PC-3 (cell line): ENCODE data around the gene LSM11.

Experiments
- EZH2 ChIP-seq: fragments of 300-600 bp; sonication (generic); IDR thresholded peaks from one replicate; pipeline ENCODE4 v1.6.1; 2017; ENCODE audit warnings: antibody characterized with exemption, mild to moderate bottlenecking, low read length; ENCODE audit not compliant: unreplicated experiment
- TF ChIP-seq, protein P1 (sequence below): fragments of 300-600 bp; sonication (generic); conservative IDR thresholded peaks from 2 replicates; pipeline ENCODE4 v1.5.1; 2017; ENCODE audit warnings: antibody characterized with exemption, low read depth, mild to moderate bottlenecking, low read length

- TF ChIP-seq, protein P1, sequence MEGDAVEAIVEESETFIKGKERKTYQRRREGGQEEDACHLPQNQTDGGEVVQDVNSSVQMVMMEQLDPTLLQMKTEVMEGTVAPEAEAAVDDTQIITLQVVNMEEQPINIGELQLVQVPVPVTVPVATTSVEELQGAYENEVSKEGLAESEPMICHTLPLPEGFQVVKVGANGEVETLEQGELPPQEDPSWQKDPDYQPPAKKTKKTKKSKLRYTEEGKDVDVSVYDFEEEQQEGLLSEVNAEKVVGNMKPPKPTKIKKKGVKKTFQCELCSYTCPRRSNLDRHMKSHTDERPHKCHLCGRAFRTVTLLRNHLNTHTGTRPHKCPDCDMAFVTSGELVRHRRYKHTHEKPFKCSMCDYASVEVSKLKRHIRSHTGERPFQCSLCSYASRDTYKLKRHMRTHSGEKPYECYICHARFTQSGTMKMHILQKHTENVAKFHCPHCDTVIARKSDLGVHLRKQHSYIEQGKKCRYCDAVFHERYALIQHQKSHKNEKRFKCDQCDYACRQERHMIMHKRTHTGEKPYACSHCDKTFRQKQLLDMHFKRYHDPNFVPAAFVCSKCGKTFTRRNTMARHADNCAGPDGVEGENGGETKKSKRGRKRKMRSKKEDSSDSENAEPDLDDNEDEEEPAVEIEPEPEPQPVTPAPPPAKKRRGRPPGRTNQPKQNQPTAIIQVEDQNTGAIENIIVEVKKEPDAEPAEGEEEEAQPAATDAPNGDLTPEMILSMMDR: no peak
- no peak for TF ChIP-seq EZH2
Measured at GRCh38 chr5:157770665-157771064, 27.2 kb downstream of the LSM11 start.
